AG10803 (cell line): ENCODE data around the gene SEPSECS.

ENCODE experiments used
- DNase-seq: peaks from one replicate; pipeline ENCODE4 v3.0.0; 2010; ENCODE audit warnings: low read depth
- H3K4me3 ChIP-seq: 2 replicates; pipeline ENCODE4 v1.5.1; 2011; ENCODE audit warnings: mild to moderate bottlenecking, low read length, control low read depth
- CTCF ChIP-seq: conservative IDR thresholded peaks from 2 replicates; pipeline ENCODE4 v1.5.1; 2011; ENCODE audit warnings: mild to moderate bottlenecking, low read length, control low read depth, inconsistent platforms

SEPSECS gene

GRCh38 chr4:25159837-25160713 is at the start of gene SEPSECS:
SEPSECS (minus strand) TSS chr4:25160449; CDS start chr4:25160369, 80 bp downstream.
- H3K4me3 ChIP-seq: peak within 1 kb of the TSS; percentile 90
- peak; percentile 94 for DNase-seq

GRCh38 chr4:25209702-25210101 is 49.5 kb upstream of the SEPSECS start:
- no peak for TF ChIP-seq CTCF
- H3K4me3 ChIP-seq: no peak overlapping the region
- DNase-seq: no peak

More at GRCh38 chr4:25159837-25160713, at the start of gene SEPSECS:
- no peak for TF ChIP-seq CTCF

- no peak for TF ChIP-seq CTCF
- H3K4me3 ChIP-seq: no peak overlapping the region
- no peak for DNase-seq
These were observed 47.7 kb upstream of the SEPSECS start for GRCh38 chr4:25207997-25208396.

GRCh38 chr4:25198713-25199112 is 38.5 kb upstream of the SEPSECS start:
- no peak for TF ChIP-seq CTCF
- no peak overlapping the region for H3K4me3 ChIP-seq
- no peak for DNase-seq

GRCh38 chr4:25190407-25190806 is 30.2 kb upstream of the SEPSECS start:
- H3K4me3 ChIP-seq: no peak overlapping the region
- no peak for TF ChIP-seq CTCF
- no peak for DNase-seq

GRCh38 chr4:25184056-25184455 is 23.8 kb upstream of the SEPSECS start:
- no peak for TF ChIP-seq CTCF
- H3K4me3 ChIP-seq: no peak overlapping the region
- no peak for DNase-seq

- no peak for DNase-seq
- no peak overlapping the region for H3K4me3 ChIP-seq
- TF ChIP-seq CTCF: no peak
These were observed 22.7 kb upstream of the SEPSECS start for GRCh38 chr4:25182937-25183336.
